ENCODE data around the gene CREB1.

Gene CREB1

GRCh38 chr2:207505728-207506127, 24.0 kb upstream of the CREB1 start:
- TF ChIP-seq CTCF (IDR thresholded peaks at IDR 0.05), result no peak

- no peak for TF ChIP-seq CTCF (IDR thresholded peaks at IDR 0.05)
Observed at GRCh38 chr2:207506426-207506825, 23.3 kb upstream of the CREB1 start.

GRCh38 chr2:207510148-207510547, 19.6 kb upstream of the CREB1 start:
- TF ChIP-seq CTCF (IDR thresholded peaks at IDR 0.05), result no peak

- TF ChIP-seq CTCF (IDR thresholded peaks at IDR 0.05), result no peak
Observed at GRCh38 chr2:207511851-207512250, 17.9 kb upstream of the CREB1 start.

GRCh38 chr2:207512356-207512755, 17.4 kb upstream of the CREB1 start:
- no peak for TF ChIP-seq CTCF (IDR thresholded peaks at IDR 0.05)

GRCh38 chr2:207513551-207514257, 16.1 kb upstream of the CREB1 start:
- no peak for TF ChIP-seq CTCF (IDR thresholded peaks at IDR 0.05)

GRCh38 chr2:207514451-207514850, 15.3 kb upstream of the CREB1 start:
- no peak for TF ChIP-seq CTCF (IDR thresholded peaks at IDR 0.05)

DNA sequence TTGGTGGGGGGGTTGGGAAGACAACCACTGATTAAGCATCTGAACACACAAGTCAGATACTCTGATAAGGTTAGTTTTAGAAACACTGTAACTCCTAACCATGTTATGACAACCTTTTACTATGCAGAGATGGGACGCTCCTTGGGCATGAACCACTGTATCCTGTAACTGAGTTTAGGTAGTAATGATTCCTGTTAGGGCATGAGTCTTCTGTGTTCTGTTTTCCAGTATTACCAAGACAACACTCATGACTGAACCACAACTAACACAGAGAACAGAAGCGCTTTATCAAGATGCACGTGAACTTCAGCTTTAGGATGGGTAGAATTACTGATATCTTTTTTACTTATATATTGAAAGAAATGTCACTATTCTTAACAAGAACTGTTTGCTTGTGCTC, 14.1 kb upstream of the CREB1 start:
- no peak for TF ChIP-seq CTCF (IDR thresholded peaks at IDR 0.05)

Measured in LNCAP (cell line).